ENCODE measurements around the gene FRZB. TPM values are rescaled to one million over a fixed set of nuclear protein-coding genes. Genes with fewer than 3 reads are reported as not detected.

The FRZB gene, protein sequence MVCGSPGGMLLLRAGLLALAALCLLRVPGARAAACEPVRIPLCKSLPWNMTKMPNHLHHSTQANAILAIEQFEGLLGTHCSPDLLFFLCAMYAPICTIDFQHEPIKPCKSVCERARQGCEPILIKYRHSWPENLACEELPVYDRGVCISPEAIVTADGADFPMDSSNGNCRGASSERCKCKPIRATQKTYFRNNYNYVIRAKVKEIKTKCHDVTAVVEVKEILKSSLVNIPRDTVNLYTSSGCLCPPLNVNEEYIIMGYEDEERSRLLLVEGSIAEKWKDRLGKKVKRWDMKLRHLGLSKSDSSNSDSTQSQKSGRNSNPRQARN
- total RNA-seq = 100 to 1,000 TPM in 1 of 2 donors, 10 to 100 TPM in 1; 54.8 to 107 TPM
- polyA plus RNA-seq (2013, experiment 1 of 2) = 38.5 TPM
- 42.6 TPM for polyA plus RNA-seq (2013, experiment 2 of 2)
- long read RNA-seq, experiment 1, transcript FRZB-201 (6 exons, 3,162 nt) = major isoform, 95 of 120 reads
- long read RNA-seq, experiment 1, partial matches to known transcripts = 18 of 120 reads
- long read RNA-seq, experiment 1, other reads (novel, unspliced or antisense) = 7 of 120 reads
- long read RNA-seq, experiment 2, transcript FRZB-201 (6 exons, 3,162 nt) = major isoform, 385 of 405 reads
- long read RNA-seq, experiment 2, partial matches to known transcripts = 7 of 405 reads
- long read RNA-seq, experiment 2, other reads (novel, unspliced or antisense) = 13 of 405 reads
- long read RNA-seq, experiment 3, transcript FRZB-201 (6 exons, 3,162 nt) = major isoform, 346 of 351 reads
- long read RNA-seq, experiment 3, partial matches to known transcripts = 1 of 351 reads
- long read RNA-seq, experiment 3, other reads (novel, unspliced or antisense) = 4 of 351 reads
- long read RNA-seq, experiment 4, transcript FRZB-201 (6 exons, 3,162 nt) = major isoform, 261 of 267 reads
- long read RNA-seq, experiment 4, partial matches to known transcripts = 3 of 267 reads
- long read RNA-seq, experiment 4, other reads (novel, unspliced or antisense) = 3 of 267 reads

DNA sequence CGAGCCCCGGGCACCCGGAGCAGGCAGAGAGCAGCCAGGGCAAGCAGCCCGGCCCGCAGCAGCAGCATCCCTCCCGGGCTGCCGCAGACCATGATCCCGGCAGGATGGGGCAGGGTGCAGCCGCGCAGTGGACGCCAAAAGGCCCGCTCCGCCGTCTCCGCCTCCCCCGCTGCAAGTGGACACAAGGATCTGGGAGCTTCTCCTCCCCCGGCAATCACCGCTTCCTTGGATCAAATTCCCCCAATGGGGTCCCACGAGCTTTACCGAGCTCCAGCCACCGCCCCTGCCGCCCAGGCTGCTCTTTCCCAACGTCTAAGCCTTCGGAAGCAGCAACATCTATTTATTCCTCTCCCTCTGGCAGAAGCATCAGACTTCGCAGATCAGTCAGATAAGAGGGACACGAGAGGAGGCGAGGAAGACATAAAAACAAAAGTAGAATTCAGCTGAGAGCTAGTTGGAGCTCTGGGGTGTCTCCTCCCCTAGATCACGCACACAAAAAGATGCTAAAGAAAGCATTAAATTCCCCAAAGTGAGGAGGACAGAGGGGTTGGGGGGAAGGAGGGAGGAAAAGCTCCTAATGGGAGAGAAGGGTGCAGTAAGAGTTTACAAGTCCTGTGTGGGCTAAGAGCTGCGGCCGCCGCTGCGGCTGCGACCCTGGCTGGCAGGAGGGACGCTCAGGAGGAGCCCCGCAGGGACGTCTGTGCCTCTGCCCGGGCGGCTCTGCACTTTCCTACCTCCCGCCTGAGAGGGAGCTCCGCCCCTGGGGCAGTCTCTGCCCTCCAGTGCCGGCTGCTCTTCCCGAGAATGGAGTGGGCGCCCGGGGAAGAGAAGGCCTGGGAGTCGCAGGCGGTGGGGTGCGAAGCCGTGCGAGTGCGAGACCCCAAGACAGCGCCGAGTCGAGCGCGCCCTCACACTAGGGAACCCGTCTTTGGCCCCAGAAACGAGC lies at the start of gene FRZB:
FRZB (minus strand) TSS at position 177 of the 946 bp plus-strand sequence; CDS start at position 92, 85 bp downstream.
- Mint-ChIP-seq H3K27ac (peak within 1 kb of the TSS; percentile 78), H3K9me3 (no peaks in the 10 kb centered on the region), H3K27me3 (ENCODE audit: insufficient read depth) (peaks cover 26% of the 10 kb centered on the region), H3K4me1 (peaks cover 52% of the 10 kb centered on the region), H3K4me3 (peak within 1 kb of the TSS; percentile 73), H3K36me3 (ENCODE audit: low read depth) (no peaks in the 10 kb centered on the region)
- H3K9ac ChIP-seq (ENCODE audit: extremely low read depth, low read length, poor library complexity, severe bottlenecking) = peak within 1 kb of the TSS; percentile 12
- H3K9me3 ChIP-seq (ENCODE audit: control insufficient read depth, low read length) = no peaks in the 10 kb centered on the region
- WGBS, 2 experiments (ENCODE audit: insufficient coverage in 1 of 2, insufficient read length in 1 of 2) = 2 to 3% methylated on average over 33 to 56 of the region's 57 CpGs
- peak within 1 kb of the TSS; percentile 91 for H3K4me3 ChIP-seq (ENCODE audit: low read length)
- no peaks in the 10 kb centered on the region for H3K27me3 ChIP-seq (ENCODE audit: control insufficient read depth, insufficient read depth, low read length, poor library complexity, severe bottlenecking)
- TF ChIP-seq, protein P1, sequence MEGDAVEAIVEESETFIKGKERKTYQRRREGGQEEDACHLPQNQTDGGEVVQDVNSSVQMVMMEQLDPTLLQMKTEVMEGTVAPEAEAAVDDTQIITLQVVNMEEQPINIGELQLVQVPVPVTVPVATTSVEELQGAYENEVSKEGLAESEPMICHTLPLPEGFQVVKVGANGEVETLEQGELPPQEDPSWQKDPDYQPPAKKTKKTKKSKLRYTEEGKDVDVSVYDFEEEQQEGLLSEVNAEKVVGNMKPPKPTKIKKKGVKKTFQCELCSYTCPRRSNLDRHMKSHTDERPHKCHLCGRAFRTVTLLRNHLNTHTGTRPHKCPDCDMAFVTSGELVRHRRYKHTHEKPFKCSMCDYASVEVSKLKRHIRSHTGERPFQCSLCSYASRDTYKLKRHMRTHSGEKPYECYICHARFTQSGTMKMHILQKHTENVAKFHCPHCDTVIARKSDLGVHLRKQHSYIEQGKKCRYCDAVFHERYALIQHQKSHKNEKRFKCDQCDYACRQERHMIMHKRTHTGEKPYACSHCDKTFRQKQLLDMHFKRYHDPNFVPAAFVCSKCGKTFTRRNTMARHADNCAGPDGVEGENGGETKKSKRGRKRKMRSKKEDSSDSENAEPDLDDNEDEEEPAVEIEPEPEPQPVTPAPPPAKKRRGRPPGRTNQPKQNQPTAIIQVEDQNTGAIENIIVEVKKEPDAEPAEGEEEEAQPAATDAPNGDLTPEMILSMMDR (conservative IDR thresholded peaks at IDR 0.05) = no peak
- H3K36me3 ChIP-seq (ENCODE audit: control insufficient read depth, insufficient read depth, low read length) = no peaks in the 10 kb centered on the region
- peak; percentile 88 for DNase-seq
- peaks cover 19% of the 10 kb centered on the region for H3K4me1 ChIP-seq (ENCODE audit: control insufficient read depth, insufficient read depth, low read length)
- peak within 1 kb of the TSS; percentile 50 for H3K27ac ChIP-seq (ENCODE audit: low read depth, low read length)

DNA sequence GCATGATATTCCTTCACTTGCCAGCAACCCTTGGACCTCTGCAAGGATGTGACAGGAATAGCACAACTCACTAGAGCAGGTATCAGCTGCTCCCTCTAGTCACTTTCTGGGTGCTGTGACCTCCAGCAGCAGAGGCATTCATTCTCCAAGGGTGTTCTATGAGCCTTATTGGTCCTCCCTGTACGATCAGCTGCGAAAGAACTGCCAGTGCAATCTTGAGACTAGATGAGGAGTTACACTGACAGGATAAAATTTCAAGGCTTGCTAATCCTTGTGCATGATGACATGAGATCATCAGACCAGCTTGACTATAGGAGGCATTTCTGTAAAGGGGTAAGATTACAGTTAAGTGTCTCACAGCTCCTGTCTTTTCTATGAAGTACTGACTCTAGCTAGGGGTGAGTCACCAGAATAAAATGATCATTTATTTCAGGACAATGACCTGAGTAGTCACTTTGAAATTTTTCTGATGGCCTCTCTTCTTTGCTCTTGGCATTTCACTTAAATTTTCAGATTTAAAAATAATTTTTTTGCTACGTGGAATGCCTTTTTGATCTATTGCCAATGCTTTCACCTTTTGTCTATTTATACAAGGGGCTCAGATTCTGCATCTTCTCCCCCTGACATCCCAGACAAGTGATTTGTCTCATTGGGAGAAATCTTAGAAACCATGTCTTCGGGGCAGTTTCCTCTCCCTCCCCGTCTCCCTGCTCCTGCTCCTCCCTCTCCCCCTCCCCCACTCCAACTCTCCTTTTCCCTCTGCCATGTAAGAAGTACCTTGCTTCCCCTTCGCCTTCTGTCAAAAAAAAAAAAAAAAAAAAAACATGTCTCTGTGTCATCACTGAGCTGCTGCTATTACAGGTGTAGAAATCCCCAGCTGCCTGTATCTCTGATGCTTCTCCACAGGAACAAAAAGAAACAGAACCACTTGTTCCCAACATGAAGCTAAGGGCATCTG lies 49.2 kb upstream of the FRZB start:
- Mint-ChIP-seq H3K27me3 (ENCODE audit: insufficient read depth) (no peaks in the 10 kb centered on the region), H3K4me1 (peaks cover 3% of the 10 kb centered on the region), H3K9me3 (no peaks in the 10 kb centered on the region), H3K27ac (no peak overlapping the region), H3K36me3 (ENCODE audit: low read depth) (peaks cover 71% of the 10 kb centered on the region), H3K4me3 (no peak overlapping the region)
- Histone ChIP-seq H3K9me3 (ENCODE audit: control insufficient read depth, low read length) (no peaks in the 10 kb centered on the region), H3K4me3 (ENCODE audit: low read length) (no peak overlapping the region), H3K27ac (ENCODE audit: low read depth, low read length) (no peak overlapping the region), H3K27me3 (ENCODE audit: control insufficient read depth, insufficient read depth, low read length, poor library complexity, severe bottlenecking) (no peaks in the 10 kb centered on the region), H3K4me1 (ENCODE audit: control insufficient read depth, insufficient read depth, low read length) (no peaks in the 10 kb centered on the region), H3K9ac (ENCODE audit: extremely low read depth, low read length, poor library complexity, severe bottlenecking) (no peak overlapping the region), H3K36me3 (ENCODE audit: control insufficient read depth, insufficient read depth, low read length) (peaks cover 75% of the 10 kb centered on the region)
- 94 to 97% methylated on average over 3 to 6 of the region's 6 CpGs for WGBS, 2 experiments (ENCODE audit: insufficient coverage in 1 of 2, insufficient read length in 1 of 2)
- TF ChIP-seq, protein P1 (conservative IDR thresholded peaks at IDR 0.05) = no peak
- DNase-seq = no peak

All from endodermal cell (in vitro differentiated cells).